HCT116 (cell line): Measurements from ENCODE around the gene SP4. TPM values are rescaled to one million over a fixed set of nuclear protein-coding genes. Genes with fewer than 3 reads are reported as not detected.

Experiments used
- ATAC-seq: fragments of 200-7000 bp; cut with Tn5 transposase; 2 replicates; pipeline ENCODE4 v1.9.1; 2020; ENCODE audit warnings: mild to moderate bottlenecking, moderate library complexity
- BruUV-seq: library from RNA; stranded (reverse); fragments of 400-500 nt; replicated peaks from 2 replicates; lab custom pipeline; 2021; lab: Mats Ljungman, UMichigan
- CTCF ChIA-PET: fragments of 300-600 bp; sonication (Branson Sonifier 250); formaldehyde crosslinking; loops from one replicate; lab custom pipeline; 2021; ENCODE audit warnings: antibody characterized with exemption; lab: Charles Lee
- POLR2A ChIA-PET: fragments of 300-600, 350-600 bp; sonication (Branson Sonifier 250); formaldehyde crosslinking; loops from one replicate; lab custom pipeline; 2021; ENCODE audit warnings: antibody characterized with exemption; lab: Charles Lee
- RAD21 ChIA-PET, 2 experiments: fragments of 300-600 bp; sonication (Branson Sonifier 250); formaldehyde crosslinking; loops; one replicate each; lab custom pipeline; 2023; ENCODE audit warnings: low total read pairs in 2 of 2; ENCODE audit not compliant: uncharacterized antibody in 2 of 2, unreplicated experiment in 2 of 2, low non-redundant PET in 1 of 2; lab: Charles Lee
- DNase-seq: peaks from one replicate; pipeline ENCODE4 v3.0.0-alpha.2; 2010; ENCODE audit warnings: low read depth, low spot score
- H2AFZ ChIP-seq: fragments of 200-600 bp; shearing (Covaris generic), sonication (generic); 2 replicates; pipeline ENCODE4 v1.6.1; 2017; ENCODE audit warnings: low read depth, mixed run types, mixed read lengths, antibody characterized with exemption, low read length; ENCODE audit not compliant: poor library complexity, severe bottlenecking
- H3K27ac ChIP-seq: 2 replicates; pipeline ENCODE4 v1.5.1; 2012; ENCODE audit warnings: low read depth, low read length
- H3K27me3 ChIP-seq: fragments of 200-600 bp; sonication (generic); 2 replicates; pipeline ENCODE4 v1.6.1; 2016; ENCODE audit warnings: mixed run types, low read length, mixed read lengths; ENCODE audit not compliant: insufficient read depth
- H3K36me3 ChIP-seq, 2 experiments: fragments of 200-500 bp in 1 of 2; fragments of 200-600 bp in 1 of 2; sonication (Bioruptor generic) in 1 of 2; sonication (generic) in 1 of 2; 2 replicates each; pipeline versions ENCODE4 v1.5.1 to v1.6.1; 2014 to 2016; ENCODE audit warnings: low read length in 2 of 2, inconsistent platforms in 1 of 2, mixed read lengths in 1 of 2, mixed run types in 1 of 2; ENCODE audit not compliant: insufficient read depth in 2 of 2, control insufficient read depth in 1 of 2
- H3K4me1 ChIP-seq, 2 experiments: fragments of 200-600 bp in 1 of 2; sonication (generic) in 1 of 2; 2 replicates each; pipeline versions ENCODE4 v1.5.1 to v1.6.1; 2012 to 2017; ENCODE audit warnings: low read length in 2 of 2, inconsistent platforms in 1 of 2, mild to moderate bottlenecking in 1 of 2, mixed read lengths in 1 of 2, mixed run types in 1 of 2, moderate library complexity in 1 of 2; ENCODE audit not compliant: insufficient read depth in 2 of 2, control insufficient read depth in 1 of 2
- H3K4me2 ChIP-seq: fragments of 200-600 bp; sonication (generic); 2 replicates; pipeline ENCODE4 v1.6.1; 2017; ENCODE audit warnings: mixed run types, low read length, mixed read lengths
- H3K4me3 ChIP-seq, 2 experiments: fragments of 200-600 bp in 1 of 2; sonication (generic) in 1 of 2; replicated peaks in 1 of 2; 2 replicates each; pipeline ENCODE4 v1.5.1; 2011 to 2016; ENCODE audit warnings: low read length in 2 of 2, control low read depth in 1 of 2, low read depth in 1 of 2, mild to moderate bottlenecking in 1 of 2, mixed read lengths in 1 of 2, mixed run types in 1 of 2
- H3K79me2 ChIP-seq: fragments of 200-600 bp; sonication (generic); 2 replicates; pipeline ENCODE4 v1.6.1; 2017; ENCODE audit warnings: mild to moderate bottlenecking, mixed run types, low read length, moderate library complexity, mixed read lengths; ENCODE audit not compliant: insufficient read depth
- H3K9ac ChIP-seq: fragments of 200-600 bp; sonication (generic); 2 replicates; pipeline ENCODE4 v1.6.1; 2016; ENCODE audit warnings: low read length, mixed read lengths
- H3K9me2 ChIP-seq: fragments of 200-600 bp; sonication (generic), shearing (Covaris generic); 2 replicates; pipeline ENCODE4 v1.6.1; 2017; ENCODE audit warnings: mixed run types, mild to moderate bottlenecking, moderate library complexity; ENCODE audit not compliant: insufficient read depth
- H3K9me3 ChIP-seq, 2 experiments: fragments of 200-500 bp in 1 of 2; fragments of 200-600 bp in 1 of 2; sonication (Bioruptor generic) in 1 of 2; sonication (generic) in 1 of 2; 2 replicates each; pipeline ENCODE4 v1.6.1; 2014 to 2017; ENCODE audit warnings: low read length in 2 of 2, mixed read lengths in 2 of 2, inconsistent platforms in 1 of 2, low read depth in 1 of 2, mild to moderate bottlenecking in 1 of 2, mixed run types in 1 of 2, moderate library complexity in 1 of 2; ENCODE audit not compliant: control insufficient read depth in 1 of 2, insufficient read depth in 1 of 2
- H4K20me1 ChIP-seq: fragments of 200-600 bp; sonication (generic), shearing (Covaris generic); 2 replicates; pipeline ENCODE4 v1.6.1; 2017; ENCODE audit warnings: mixed run types, mild to moderate bottlenecking, moderate library complexity; ENCODE audit not compliant: insufficient read depth
- CTCF ChIP-seq, 3 experiments: fragments of 200-600 bp in 1 of 3; sonication (generic) in 1 of 3; IDR thresholded peaks in 2 of 3; conservative IDR thresholded peaks in 1 of 3; 2 replicates each; pipeline ENCODE4 v1.5.1; 2012 to 2017; ENCODE audit warnings: low read depth in 2 of 3, low read length in 2 of 3, antibody characterized with exemption in 1 of 3, borderline replicate concordance in 1 of 3, control low read depth in 1 of 3, mild to moderate bottlenecking in 1 of 3, mixed read lengths in 1 of 3, mixed run types in 1 of 3, moderate library complexity in 1 of 3; ENCODE audit not compliant: insufficient read depth in 1 of 3
- ELF1 ChIP-seq: IDR thresholded peaks from 2 replicates; pipeline ENCODE4 v1.6.1; 2012; ENCODE audit warnings: low read depth, borderline replicate concordance
- SIN3A ChIP-seq: IDR thresholded peaks from 2 replicates; pipeline ENCODE4 v1.6.1; 2012; ENCODE audit warnings: low read depth
- SP1 ChIP-seq: IDR thresholded peaks from 2 replicates; pipeline ENCODE4 v1.6.1; 2012; ENCODE audit warnings: low read depth
- SRF ChIP-seq: IDR thresholded peaks from 2 replicates; pipeline ENCODE4 v1.6.1; 2012; ENCODE audit warnings: low read depth
- ZBTB33 ChIP-seq: IDR thresholded peaks from 2 replicates; pipeline ENCODE4 v1.6.1; 2011; ENCODE audit warnings: mild to moderate bottlenecking, low read length, moderate library complexity; ENCODE audit not compliant: insufficient replicate concordance; ENCODE audit errors: extremely low read depth
- ZFX ChIP-seq: fragments of 450-650 bp; IDR thresholded peaks from 2 replicates; pipeline ENCODE4 v1.6.1; 2017
- intact Hi-C: fragments of 100-400 bp; cut with micrococcal nuclease; formaldehyde crosslinking; loops from 2 replicates; pipeline ENCODE4 v1.10.0; 2022
- total RNA-seq: library from RNA; stranded (reverse); gene quantifications from one replicate; pipeline ENCODE4 v1.2.1, GENCODE V29; 2021; ENCODE audit not compliant: unreplicated experiment

The SP4 gene
- total RNA-seq, 1 experiment from 2014 or later = 7.6 TPM

- no peaks in the 10 kb centered on the region for H3K9me2 ChIP-seq
- ChIA-PET CTCF (no interaction called here), POLR2A (interaction anchor here (0.6 kb wide), 1 partner anchor 76 kb away, joined by 4 read pairs; no protein-coding TSS in a partner anchor), RAD21 (no interaction called here)
- no peaks in the 10 kb centered on the region for H4K20me1 ChIP-seq
- H3K36me3 ChIP-seq = no peaks in the 10 kb centered on the region
- DNase-seq (no peak), ATAC-seq (no peak)
- H3K9me3 ChIP-seq = no peaks in the 10 kb centered on the region
- peaks cover 5 to 16% of the 10 kb centered on the region in 2 experiments; a peak in 3 of 4 replicates for H3K4me1 ChIP-seq
- no peak overlapping the region for H2AFZ ChIP-seq
- H3K79me2 ChIP-seq = no peaks in the 10 kb centered on the region
- H3K27ac ChIP-seq = peak overlapping the region; percentile 66
- intact Hi-C loops = no loop called here
- BruUV-seq = no TSS peak
- H3K4me3 ChIP-seq = peak overlapping the region; percentile 54 to 60
- H3K4me2 ChIP-seq = peak overlapping the region; percentile 92
- no peaks in the 10 kb centered on the region for H3K27me3 ChIP-seq
- peak overlapping the region; percentile 81 for H3K9ac ChIP-seq
- TF ChIP-seq SP1 = no peak
- TF ChIP-seq ELF1 = no peak
- no peak for TF ChIP-seq CTCF (IDR thresholded peaks at IDR 0.05 in 2 of 3, conservative IDR thresholded peaks at IDR 0.05 in 1 of 3; ENCODE audit: borderline replicate concordance in 1 of 3, insufficient read depth in 1 of 3, low read depth in 2 of 3, low read length in 2 of 3)
- TF ChIP-seq SIN3A = no peak
- no peak for TF ChIP-seq SRF
- TF ChIP-seq ZBTB33 = no peak
- no peak for TF ChIP-seq ZFX
Observed at GRCh38 chr7:21428659-21428941, 717 bp downstream of the SP4 start.
